Tibial nerve (tissue), 4 donors: ENCODE measurements around the gene NKAIN2. TPM values are rescaled to one million over a fixed set of nuclear protein-coding genes. Genes with fewer than 3 reads are reported as not detected.

Experiments
- DNase-seq, 2 donors: peaks; one replicate each; pipeline ENCODE4 v3.0.0-alpha.2; 2019; ENCODE audit warnings: low spot score in 2 of 2
- H3K27ac ChIP-seq, 4 donors: fragments of 200-600 bp; sonication (generic) in 3 of 4; one replicate each; pipeline ENCODE4 v1.5.1; 2017 to 2019; ENCODE audit warnings: mild to moderate bottlenecking in 1 of 4
- H3K27me3 ChIP-seq, 2 donors: fragments of 200-600 bp; sonication (generic) in 1 of 2; one replicate each; pipeline versions ENCODE4 v1.5.1 to v1.6.0; 2017 to 2019
- H3K36me3 ChIP-seq, 3 donors: fragments of 200-600 bp; sonication (generic); one replicate each; pipeline ENCODE4 v1.5.1; 2018 to 2019
- H3K4me1 ChIP-seq, 4 donors: fragments of 200-600 bp; sonication (generic) in 3 of 4; one replicate each; pipeline ENCODE4 v1.5.1; 2017 to 2019
- H3K4me3 ChIP-seq, 4 donors: fragments of 200-600 bp; sonication (generic) in 3 of 4; one replicate each; pipeline ENCODE4 v1.5.1; 2017 to 2019; ENCODE audit warnings: mild to moderate bottlenecking in 1 of 4, moderate library complexity in 1 of 4
- H3K9me3 ChIP-seq, 4 donors: fragments of 200-600 bp; sonication (generic) in 3 of 4; one replicate each; pipeline ENCODE4 v1.5.1; 2017 to 2019
- EP300 ChIP-seq, 2 donors: sonication (generic); formaldehyde crosslinking; IDR thresholded peaks; one replicate each; pipeline ENCODE4 v1.6.1; 2017; ENCODE audit warnings: antibody characterized with exemption in 2 of 2, mild to moderate bottlenecking in 1 of 2
- POLR2A ChIP-seq, 2 donors: fragments of 450-650 bp; IDR thresholded peaks; one replicate each; pipeline ENCODE4 v1.6.1; 2017; ENCODE audit warnings: antibody characterized with exemption in 2 of 2, mild to moderate bottlenecking in 2 of 2, moderate library complexity in 2 of 2
- WGBS, 2 donors: methylation state at CpG; one replicate each; pipeline ENCODE4 v1.1.5; 2018; 5-methylcytosine and 5-hydroxymethylcytosine counted together
- total RNA-seq, 4 donors: library from RNA; depleted of rRNA; stranded (reverse); fragments of >200 nt; gene quantifications; one replicate each; pipeline ENCODE4 v1.1.0, GENCODE V29; 2016
- TF ChIP-seq, protein P1 (sequence below), 5 experiments: fragments of 200-600 bp in 3 of 5; fragments of 450-650 bp in 2 of 5; sonication (generic) in 3 of 5; IDR thresholded peaks; one replicate each; pipeline ENCODE4 v1.5.1; 2016 to 2019; ENCODE audit warnings: antibody characterized with exemption in 5 of 5, mild to moderate bottlenecking in 3 of 5, moderate library complexity in 2 of 5

NKAIN2 gene
- total RNA-seq, 4 donors from 2014 or later, result 8.1 to 20.8 (median 15.2) TPM

DNA sequence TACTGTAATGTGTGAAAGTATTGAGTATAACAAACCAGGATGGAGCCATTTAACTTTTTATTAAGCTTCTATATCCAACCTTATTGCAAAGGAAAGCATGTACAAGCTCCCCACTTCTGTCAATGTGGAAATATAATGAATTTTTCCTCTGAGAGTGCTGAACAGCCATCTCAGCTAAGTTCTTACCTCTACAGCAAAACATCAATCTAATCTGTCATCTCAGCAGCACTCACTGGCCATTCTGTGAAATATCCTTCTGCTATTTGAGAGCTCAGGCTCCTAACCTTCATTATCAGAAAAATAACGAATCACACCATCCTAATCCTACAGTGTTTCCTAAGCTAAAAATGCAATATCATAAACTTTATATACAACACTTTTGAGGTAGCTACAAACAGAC, 964.6 kb downstream of the NKAIN2 start:
- WGBS, 2 donors, result 86 to 87% methylated on average over 1 of the region's 1 CpG
- no peaks in the 10 kb centered on the region for H3K36me3 ChIP-seq
- DNase-seq, result no peak
- no peaks in the 10 kb centered on the region for H3K27me3 ChIP-seq
- H3K9me3 ChIP-seq, result no peaks in the 10 kb centered on the region
- H3K27ac ChIP-seq, result no peak overlapping the region
- TF ChIP-seq EP300 (IDR thresholded peaks at IDR 0.05), result no peak
- no peak for TF ChIP-seq POLR2A (IDR thresholded peaks at IDR 0.05)
- TF ChIP-seq, protein P1, sequence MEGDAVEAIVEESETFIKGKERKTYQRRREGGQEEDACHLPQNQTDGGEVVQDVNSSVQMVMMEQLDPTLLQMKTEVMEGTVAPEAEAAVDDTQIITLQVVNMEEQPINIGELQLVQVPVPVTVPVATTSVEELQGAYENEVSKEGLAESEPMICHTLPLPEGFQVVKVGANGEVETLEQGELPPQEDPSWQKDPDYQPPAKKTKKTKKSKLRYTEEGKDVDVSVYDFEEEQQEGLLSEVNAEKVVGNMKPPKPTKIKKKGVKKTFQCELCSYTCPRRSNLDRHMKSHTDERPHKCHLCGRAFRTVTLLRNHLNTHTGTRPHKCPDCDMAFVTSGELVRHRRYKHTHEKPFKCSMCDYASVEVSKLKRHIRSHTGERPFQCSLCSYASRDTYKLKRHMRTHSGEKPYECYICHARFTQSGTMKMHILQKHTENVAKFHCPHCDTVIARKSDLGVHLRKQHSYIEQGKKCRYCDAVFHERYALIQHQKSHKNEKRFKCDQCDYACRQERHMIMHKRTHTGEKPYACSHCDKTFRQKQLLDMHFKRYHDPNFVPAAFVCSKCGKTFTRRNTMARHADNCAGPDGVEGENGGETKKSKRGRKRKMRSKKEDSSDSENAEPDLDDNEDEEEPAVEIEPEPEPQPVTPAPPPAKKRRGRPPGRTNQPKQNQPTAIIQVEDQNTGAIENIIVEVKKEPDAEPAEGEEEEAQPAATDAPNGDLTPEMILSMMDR (IDR thresholded peaks at IDR 0.05), result no peak
- H3K4me1 ChIP-seq, result peaks cover 0 to 5% (median 0%) of the 10 kb centered on the region in 4 donors
- no peak overlapping the region for H3K4me3 ChIP-seq

DNA sequence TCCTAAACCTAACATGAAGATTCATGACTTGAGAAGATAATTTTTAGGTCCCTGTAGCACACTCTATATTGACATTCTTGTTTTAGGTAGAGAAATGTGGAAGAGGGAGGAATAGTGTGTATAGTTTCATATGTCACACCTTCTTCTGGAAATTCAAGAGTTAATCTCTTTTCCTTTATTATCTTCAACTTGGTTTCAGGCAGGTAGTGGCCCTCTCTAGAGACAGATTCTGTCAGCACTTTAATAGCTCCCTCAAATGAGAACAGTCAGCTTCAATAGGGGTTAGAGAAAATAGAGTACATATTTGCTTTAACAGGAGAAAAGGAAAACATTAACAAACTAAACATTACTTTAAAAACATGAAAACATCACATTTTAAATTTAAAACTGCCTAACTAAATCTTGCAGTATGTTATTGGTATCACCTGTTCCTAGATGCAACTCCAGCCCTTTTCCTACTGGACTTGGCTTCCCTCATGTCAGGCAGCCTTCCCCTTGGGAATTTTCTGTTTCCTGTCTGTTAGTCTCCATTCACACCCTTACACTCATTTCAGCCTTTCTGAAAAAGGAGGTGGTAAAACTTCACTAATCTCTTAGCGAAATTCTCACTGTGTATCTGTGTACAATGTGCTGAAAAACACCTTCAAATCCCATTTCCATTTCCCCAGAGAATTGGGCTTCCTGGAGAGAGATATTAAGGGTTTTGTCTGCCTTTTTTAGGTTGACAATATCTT, 966.3 kb downstream of the NKAIN2 start:
- Histone ChIP-seq H3K4me1 (peaks cover 0 to 6% (median 0%) of the 10 kb centered on the region in 4 donors), H3K27ac (no peak overlapping the region), H3K9me3 (no peaks in the 10 kb centered on the region), H3K4me3 (no peak overlapping the region), H3K36me3 (no peaks in the 10 kb centered on the region), H3K27me3 (no peaks in the 10 kb centered on the region)
- TF ChIP-seq, protein P1 (IDR thresholded peaks at IDR 0.05), result no peak
- TF ChIP-seq POLR2A (IDR thresholded peaks at IDR 0.05) (no peak), EP300 (IDR thresholded peaks at IDR 0.05) (no peak)
- 68 to 71% methylated on average over 1 of the region's 1 CpG for WGBS, 2 donors
- DNase-seq, result no peak

DNA sequence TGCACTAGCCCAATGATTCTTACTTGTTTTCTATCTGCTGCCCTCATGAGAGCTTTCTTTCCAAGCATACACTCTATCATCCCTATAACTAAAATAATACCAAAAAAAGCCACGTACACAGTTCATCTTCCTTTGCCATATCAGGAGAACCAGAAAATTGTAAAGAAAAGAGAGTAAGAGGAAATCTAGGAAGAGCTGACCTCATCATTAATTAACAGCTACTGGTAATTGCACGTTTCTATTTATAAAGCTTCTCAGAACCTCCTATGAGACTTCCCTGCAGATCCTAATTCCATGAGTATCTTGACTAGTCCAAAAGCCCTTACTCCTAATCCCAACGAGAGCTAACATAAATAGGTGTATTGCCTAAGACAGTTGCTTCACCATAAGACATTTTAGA, 967.1 kb downstream of the NKAIN2 start:
- WGBS, 2 donors, result 87 to 91% methylated on average over 3 of the region's 3 CpGs
- no peaks in the 10 kb centered on the region for H3K9me3 ChIP-seq
- H3K36me3 ChIP-seq, result no peaks in the 10 kb centered on the region
- no peak overlapping the region for H3K27ac ChIP-seq
- H3K4me3 ChIP-seq, result no peak overlapping the region
- TF ChIP-seq, protein P1 (IDR thresholded peaks at IDR 0.05), result no peak
- no peak for TF ChIP-seq POLR2A (IDR thresholded peaks at IDR 0.05)
- no peak for TF ChIP-seq EP300 (IDR thresholded peaks at IDR 0.05)
- no peaks in the 10 kb centered on the region for H3K27me3 ChIP-seq
- DNase-seq, result no peak
- peaks cover 0 to 6% (median 0%) of the 10 kb centered on the region in 4 donors for H3K4me1 ChIP-seq

DNA sequence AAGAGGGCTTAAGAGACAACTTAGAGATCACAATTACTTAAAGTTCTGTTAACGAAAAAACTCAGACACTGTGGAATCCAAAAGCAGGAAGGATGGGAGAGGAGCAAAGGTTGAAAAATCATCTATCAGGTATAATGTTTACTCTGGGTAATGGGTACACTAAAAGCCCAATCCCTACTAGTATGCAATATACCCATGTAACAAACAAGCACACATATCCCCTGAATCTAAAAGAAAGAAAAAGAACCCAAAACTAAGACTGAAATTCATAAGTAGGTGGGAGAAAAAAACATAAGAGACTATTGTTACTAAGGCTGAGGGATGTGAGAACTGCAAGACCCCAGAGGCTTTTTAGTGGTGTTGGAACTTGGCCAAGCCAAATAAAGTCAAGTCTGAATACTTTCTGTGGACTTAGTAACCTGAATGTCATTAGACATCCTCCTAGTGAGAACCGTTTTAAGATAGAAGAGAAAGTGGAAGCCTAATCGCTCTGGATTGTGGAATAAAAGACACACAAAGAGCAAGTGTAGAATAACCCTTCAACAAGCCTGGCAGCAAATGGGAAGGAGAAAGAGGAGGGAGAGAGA, 969.2 kb downstream of the NKAIN2 start:
- Histone ChIP-seq H3K4me1 (peaks cover 0 to 6% (median 0%) of the 10 kb centered on the region in 4 donors), H3K4me3 (no peak overlapping the region), H3K36me3 (no peaks in the 10 kb centered on the region), H3K27ac (no peak overlapping the region), H3K9me3 (no peaks in the 10 kb centered on the region), H3K27me3 (no peaks in the 10 kb centered on the region)
- 33 to 39% methylated on average over 3 of the region's 3 CpGs for WGBS, 2 donors
- TF ChIP-seq POLR2A (IDR thresholded peaks at IDR 0.05), result no peak
- no peak for TF ChIP-seq EP300 (IDR thresholded peaks at IDR 0.05)
- TF ChIP-seq, protein P1 (IDR thresholded peaks at IDR 0.05), result no peak
- DNase-seq, result no peak

DNA sequence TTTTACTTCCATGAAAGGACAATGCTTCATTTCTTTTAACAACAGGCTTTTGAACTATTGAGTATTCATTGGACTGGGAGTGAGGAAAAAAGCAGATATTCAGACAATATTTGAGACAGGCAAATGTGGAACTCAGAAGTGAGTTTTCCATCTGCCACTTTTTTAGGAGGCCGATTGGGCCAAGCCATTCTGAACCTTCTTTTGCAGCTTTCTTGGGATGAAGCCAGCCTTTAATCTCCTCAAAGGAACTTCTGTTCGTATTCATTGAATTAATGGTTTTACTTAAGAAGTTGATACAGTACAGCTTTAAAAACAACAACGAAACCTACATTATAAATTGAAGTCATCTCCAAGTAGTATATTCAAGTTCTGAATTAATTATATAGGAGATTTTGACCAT, 971.5 kb downstream of the NKAIN2 start:
- Histone ChIP-seq H3K4me1 (peaks cover 0 to 6% (median 0%) of the 10 kb centered on the region in 4 donors), H3K36me3 (no peaks in the 10 kb centered on the region), H3K27ac (no peak overlapping the region), H3K27me3 (no peaks in the 10 kb centered on the region), H3K9me3 (no peaks in the 10 kb centered on the region), H3K4me3 (no peak overlapping the region)
- DNase-seq, result no peak
- WGBS, 2 donors, result 29 to 33% methylated on average over 3 of the region's 3 CpGs
- TF ChIP-seq EP300 (IDR thresholded peaks at IDR 0.05) (no peak), POLR2A (IDR thresholded peaks at IDR 0.05) (no peak)
- TF ChIP-seq, protein P1 (IDR thresholded peaks at IDR 0.05), result no peak
